GM21367 (cell line): ENCODE measurements around the gene BRD3.

Source experiments
- ATAC-seq: cut with Tn5 transposase; IDR thresholded peaks from one replicate; pipeline ENCODE4 v1.9.1; 2021; ENCODE audit not compliant: unreplicated experiment

BRD3 gene

GRCh38 chr9:134054891-134055811 lies 12.7 kb downstream of the BRD3 start:
- ATAC-seq = no peak

- ATAC-seq = no peak
These were observed 13.7 kb downstream of the BRD3 start for GRCh38 chr9:134053941-134054761.

GRCh38 chr9:134053401-134053871 lies 14.4 kb downstream of the BRD3 start:
- ATAC-seq = no peak

- ATAC-seq = no peak
These were observed 14.9 kb downstream of the BRD3 start for GRCh38 chr9:134052941-134053340.

GRCh38 chr9:134052491-134052890 lies 15.3 kb downstream of the BRD3 start:
- no peak for ATAC-seq

GRCh38 chr9:134051319-134051718 lies 16.5 kb downstream of the BRD3 start:
- ATAC-seq = no peak

- no peak for ATAC-seq
These were observed 17.1 kb downstream of the BRD3 start for GRCh38 chr9:134050726-134051125.

- no peak for ATAC-seq
These were observed 17.8 kb downstream of the BRD3 start for GRCh38 chr9:134049772-134050588.

- no peak for ATAC-seq
These were observed 18.6 kb downstream of the BRD3 start for GRCh38 chr9:134049236-134049635.

GRCh38 chr9:134048582-134048968 lies 19.3 kb downstream of the BRD3 start:
- ATAC-seq = no peak

GRCh38 chr9:134047868-134048581 lies 19.8 kb downstream of the BRD3 start:
- ATAC-seq = no peak

GRCh38 chr9:134046894-134047681 lies 20.7 kb downstream of the BRD3 start:
- no peak for ATAC-seq

GRCh38 chr9:134045841-134046544 lies 21.8 kb downstream of the BRD3 start:
- no peak for ATAC-seq

- no peak for ATAC-seq
These were observed 22.9 kb downstream of the BRD3 start for GRCh38 chr9:134044944-134045343.

- no peak for ATAC-seq
These were observed 24.3 kb downstream of the BRD3 start for GRCh38 chr9:134043531-134043988.

GRCh38 chr9:134041649-134041962 lies 26.2 kb downstream of the BRD3 start:
- no peak for ATAC-seq

- no peak for ATAC-seq
These were observed 26.8 kb downstream of the BRD3 start for GRCh38 chr9:134040781-134041648.

- ATAC-seq = no peak
These were observed 27.7 kb downstream of the BRD3 start for GRCh38 chr9:134040176-134040565.
